Ovary (tissue), 9 donors: ENCODE data around the gene NR5A2. TPM values are rescaled to one million over a fixed set of nuclear protein-coding genes. Genes with fewer than 3 reads are reported as not detected.

Experiments used
- DNase-seq, 5 donors: peaks; one replicate each; pipeline ENCODE4 v3.0.0-alpha.2; 2019 to 2020
- H3K27ac ChIP-seq, 2 donors: fragments of 200-600 bp; one replicate each; pipeline versions ENCODE4 v1.5.1 to v1.8.0; 2019 to 2022
- H3K27me3 ChIP-seq: fragments of 200-600 bp; one replicate; pipeline ENCODE4 v1.8.0; 2022
- H3K36me3 ChIP-seq: fragments of 200-600 bp; sonication (generic); one replicate; pipeline ENCODE4 v1.5.1; 2019
- H3K4me1 ChIP-seq: one replicate; pipeline ENCODE4 v1.8.1; 2013; ENCODE audit warnings: mild to moderate bottlenecking, moderate library complexity; ENCODE audit not compliant: insufficient read depth
- H3K4me3 ChIP-seq: fragments of 200-600 bp; sonication (generic); one replicate; pipeline ENCODE4 v1.5.1; 2017
- H3K9me3 ChIP-seq, 2 donors: fragments of 200-600 bp in 1 of 2; sonication (generic) in 1 of 2; one replicate each; pipeline versions ENCODE4 v1.5.1 to v1.8.1; 2013 to 2019; ENCODE audit warnings: mild to moderate bottlenecking in 1 of 2, moderate library complexity in 1 of 2
- CTCF ChIP-seq, 3 donors: fragments of 450-650 bp in 2 of 3; fragments of 200-600 bp in 1 of 3; IDR thresholded peaks; one replicate each; pipeline versions ENCODE4 v1.5.1 to v1.8.0; 2016 to 2022; ENCODE audit warnings: antibody characterized with exemption in 3 of 3, mild to moderate bottlenecking in 1 of 3
- EP300 ChIP-seq: sonication (generic); formaldehyde crosslinking; IDR thresholded peaks from one replicate; pipeline ENCODE4 v1.6.1; 2017; ENCODE audit warnings: antibody characterized with exemption
- POLR2A ChIP-seq: fragments of 450-650 bp; IDR thresholded peaks from one replicate; pipeline ENCODE4 v1.6.1; 2017; ENCODE audit warnings: antibody characterized with exemption, mild to moderate bottlenecking, moderate library complexity
- WGBS, 3 donors: extraction: QIAGEN DNeasy Blood & Tissue Kit in 1 of 3; methylation state at CpG; one replicate each; pipeline versions ENCODE4 v1.1.5 to v1.1.7; 2013 to 2017; 5-methylcytosine and 5-hydroxymethylcytosine counted together
- intact Hi-C, 4 donors: fragments of 100-400 bp; cut with DNase I; formaldehyde crosslinking; loops; one replicate each; pipeline versions ENCODE4 v1.11.0 to v1.15.1; 2022 to 2023
- polyA plus RNA-seq, 2 donors: library from polyadenylated mRNA; stranded (reverse); fragments of 200-250 nt in 1 of 2; fragments of 350-450 nt in 1 of 2; fragmentation: Illumina TruSeq in 1 of 2; extraction: RNeasy Lipid Tissue Mini Kit (QIAGEN cat#74804) in 1 of 2; gene quantifications; one replicate each; pipeline ENCODE4 v1.2.3, GENCODE V29; 2013 to 2014
- total RNA-seq, 7 donors: library from RNA; depleted of rRNA in 2 of 7; stranded (reverse); fragments of >200 nt in 2 of 7; fragmentation: NEBNext Ultra II Directional in 3 of 7; extraction: Animal tissue kit (Norgen Biotek cat#: 25700) in 3 of 7; gene quantifications; one replicate each; pipeline versions ENCODE4 v1.1.0 to v1.2.4, GENCODE V29; 2016 to 2023
- donor health status: DM: no; HTN: no; CAD: no; lungs with moderate emphysema.
- donor health status: DM: no; HTN: no; CAD: no.
- donor health status: Bipolar disorder and iron deficiency.
- donor health status: DM: yes; HTN: yes; CAD: no.
- donor health status: DM: no; HTN: no; CAD: no.
- donor health status: DM: yes; HTN: yes; CAD: no.

NR5A2 gene
- total and polyA plus RNA-seq, 9 donors, result 1.5 to 45.8 (median 3.0) TPM

- no peaks in the 10 kb centered on the region for H3K9me3 ChIP-seq
- H3K27ac ChIP-seq, result no peak overlapping the region
- no peaks in the 10 kb centered on the region for H3K36me3 ChIP-seq
- H3K27me3 ChIP-seq, result no peaks in the 10 kb centered on the region
- no peak overlapping the region for H3K4me3 ChIP-seq
- H3K4me1 ChIP-seq, result no peaks in the 10 kb centered on the region
- WGBS, 3 donors, result 75 to 79% (median 78%) methylated on average over 4 of the region's 4 CpGs
- intact Hi-C loops, result no loop called here
- no peak for DNase-seq
- no peak for TF ChIP-seq POLR2A
- no peak for TF ChIP-seq CTCF (IDR thresholded peaks at IDR 0.05)
- TF ChIP-seq EP300, result no peak
Measured at GRCh38 chr1:200179781-200180160, 152.3 kb downstream of the NR5A2 start.

DNA sequence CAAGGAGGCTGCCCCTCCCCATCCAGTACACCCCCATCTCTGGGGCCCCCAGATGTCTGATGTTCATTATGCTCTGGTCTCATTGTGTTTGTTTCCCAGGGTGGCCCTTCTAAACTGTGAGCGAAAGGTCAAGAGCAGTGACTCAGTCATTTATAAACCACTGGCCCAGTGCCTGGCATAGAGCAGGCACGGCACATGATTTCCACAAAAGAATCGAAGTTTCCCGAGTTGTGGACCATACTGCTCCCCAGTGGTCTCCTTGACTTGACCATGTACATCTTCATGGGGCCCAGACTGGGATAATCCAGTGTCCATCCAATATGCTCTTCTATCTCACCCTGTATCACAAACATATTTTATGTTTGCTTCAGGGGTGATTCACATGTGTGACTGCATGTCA lies 153.3 kb downstream of the NR5A2 start:
- Histone ChIP-seq H3K4me3 (no peak overlapping the region), H3K27me3 (no peaks in the 10 kb centered on the region), H3K36me3 (no peaks in the 10 kb centered on the region), H3K4me1 (no peaks in the 10 kb centered on the region), H3K27ac (no peak overlapping the region), H3K9me3 (no peaks in the 10 kb centered on the region)
- TF ChIP-seq CTCF (IDR thresholded peaks at IDR 0.05) (no peak), POLR2A (no peak), EP300 (no peak)
- 64 to 85% (median 76%) methylated on average over 4 of the region's 4 CpGs for WGBS, 3 donors
- intact Hi-C loops, result no loop called here
- DNase-seq, result no peak

DNA sequence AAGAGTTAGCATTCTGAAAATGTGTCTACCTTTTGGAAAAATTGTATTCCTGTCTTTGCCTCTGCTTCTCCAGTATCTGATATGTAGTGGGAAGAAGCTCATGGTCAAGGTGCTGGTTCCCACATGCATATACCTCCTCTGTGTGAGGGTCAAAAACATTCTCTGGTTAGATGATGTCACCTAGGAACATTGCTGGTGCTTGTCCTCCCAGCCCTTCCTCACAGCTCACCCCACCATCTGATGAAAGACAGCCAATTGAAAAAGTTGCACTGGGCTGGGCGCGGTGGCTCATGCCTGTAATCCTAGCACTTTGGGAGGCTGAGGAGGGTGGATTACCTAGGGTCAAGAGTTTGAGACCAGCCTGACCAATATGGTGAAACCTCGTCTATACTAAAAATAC lies 154.4 kb downstream of the NR5A2 start:
- intact Hi-C loops, result no loop called here
- Histone ChIP-seq H3K9me3 (no peaks in the 10 kb centered on the region), H3K27ac (no peak overlapping the region), H3K36me3 (no peaks in the 10 kb centered on the region), H3K4me3 (no peak overlapping the region), H3K27me3 (no peaks in the 10 kb centered on the region), H3K4me1 (no peaks in the 10 kb centered on the region)
- no peak for DNase-seq
- TF ChIP-seq EP300 (no peak), CTCF (IDR thresholded peaks at IDR 0.05) (no peak), POLR2A (no peak)
- 88 to 98% (median 93%) methylated on average over 3 of the region's 3 CpGs for WGBS, 3 donors

DNA sequence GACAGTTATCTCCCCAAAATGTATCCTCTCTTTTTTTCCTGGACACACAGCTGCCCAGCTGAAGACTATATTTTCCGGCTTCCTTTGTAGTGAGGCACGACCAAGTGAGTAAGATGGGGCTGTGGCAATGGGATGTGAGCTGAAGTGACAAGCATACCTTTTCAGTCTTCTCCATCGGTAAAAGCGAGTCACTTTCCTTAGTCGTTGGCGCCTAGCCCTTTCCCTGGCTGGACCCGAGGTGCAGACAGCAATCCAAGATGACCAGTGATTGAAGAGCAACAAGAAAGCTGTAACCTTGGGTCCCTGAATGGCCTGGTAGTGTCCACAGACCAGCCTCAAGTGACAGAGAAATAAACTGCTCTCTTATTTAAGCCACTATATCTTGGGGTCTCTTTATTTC lies 155.2 kb downstream of the NR5A2 start:
- no peak for TF ChIP-seq POLR2A
- 81 to 85% (median 82%) methylated on average over 7 of the region's 7 CpGs for WGBS, 3 donors
- intact Hi-C loops, result no loop called here
- no peak for DNase-seq
- H3K27me3 ChIP-seq, result no peaks in the 10 kb centered on the region
- H3K4me3 ChIP-seq, result no peak overlapping the region
- no peaks in the 10 kb centered on the region for H3K9me3 ChIP-seq
- H3K4me1 ChIP-seq, result no peaks in the 10 kb centered on the region
- no peaks in the 10 kb centered on the region for H3K36me3 ChIP-seq
- no peak overlapping the region for H3K27ac ChIP-seq

GRCh38 chr1:200183637-200184036 lies 156.1 kb downstream of the NR5A2 start:
- no peaks in the 10 kb centered on the region for H3K4me1 ChIP-seq
- H3K27ac ChIP-seq, result no peak overlapping the region
- intact Hi-C loops, result no loop called here
- no peak for DNase-seq
- H3K9me3 ChIP-seq, result no peaks in the 10 kb centered on the region
- TF ChIP-seq POLR2A (no peak), CTCF (IDR thresholded peaks at IDR 0.05) (no peak), EP300 (no peak)
- H3K27me3 ChIP-seq, result no peaks in the 10 kb centered on the region
- no peaks in the 10 kb centered on the region for H3K36me3 ChIP-seq
- 61 to 79% (median 70%) methylated on average over 2 of the region's 2 CpGs for WGBS, 3 donors
- H3K4me3 ChIP-seq, result no peak overlapping the region
